SU-DHL-6 (cell line): ENCODE results near the gene DDX41.

Experiments
- H2AFZ ChIP-seq: fragments of 200-600 bp; sonication (generic); 2 replicates; pipeline ENCODE4 v1.6.1; 2014; ENCODE audit warnings: low read depth, mild to moderate bottlenecking, moderate library complexity, mixed read lengths, antibody characterized with exemption, low read length; ENCODE audit not compliant: severe bottlenecking
- H3F3A ChIP-seq: fragments of 200-600 bp; shearing (Covaris generic); 2 replicates; pipeline ENCODE4 v1.6.0; 2016; ENCODE audit warnings: antibody characterized with exemption, mild to moderate bottlenecking; ENCODE audit not compliant: insufficient read depth
- H3K27ac ChIP-seq: fragments of 200-600 bp; sonication (generic); 2 replicates; pipeline ENCODE4 v1.5.1; 2016; ENCODE audit warnings: low read depth, mild to moderate bottlenecking, low read length, moderate library complexity, mixed read lengths
- H3K27me3 ChIP-seq: fragments of 200-600 bp; sonication (generic), shearing (Covaris generic); 2 replicates; pipeline ENCODE4 v1.6.0; 2014; ENCODE audit warnings: mild to moderate bottlenecking, low read length
- H3K36me3 ChIP-seq: fragments of 200-600 bp; sonication (generic); 2 replicates; pipeline ENCODE4 v1.6.1; 2014; ENCODE audit warnings: mild to moderate bottlenecking, low read length, mixed read lengths
- H3K4me2 ChIP-seq: fragments of 300-600, 200-600 bp; shearing (Covaris generic), sonication (generic); 2 replicates; pipeline ENCODE4 v1.6.0; 2014; ENCODE audit warnings: low read length, low read depth, mild to moderate bottlenecking; ENCODE audit not compliant: poor library complexity, severe bottlenecking
- H3K4me3 ChIP-seq: fragments of 200-600 bp; sonication (generic); 2 replicates; pipeline ENCODE4 v1.5.1; 2014; ENCODE audit warnings: antibody characterized with exemption, low read length, mild to moderate bottlenecking, mixed read lengths; ENCODE audit not compliant: insufficient read depth, poor library complexity, severe bottlenecking
- H3K79me2 ChIP-seq: fragments of 200-600 bp; sonication (generic); 2 replicates; pipeline ENCODE4 v1.6.1; 2014; ENCODE audit warnings: mild to moderate bottlenecking, low read length, moderate library complexity; ENCODE audit not compliant: insufficient read depth
- H3K9ac ChIP-seq: fragments of 200-600 bp; sonication (generic); 2 replicates; pipeline ENCODE4 v1.7.0; 2014; ENCODE audit warnings: mild to moderate bottlenecking, low read length
- H3K9me2 ChIP-seq: fragments of 200-600 bp; sonication (generic); replicated peaks from 2 replicates; pipeline ENCODE4 v1.6.1; 2014; ENCODE audit warnings: low read length; ENCODE audit not compliant: insufficient read depth
- H3K9me3 ChIP-seq: fragments of 200-600 bp; sonication (generic); 2 replicates; pipeline ENCODE4 v1.6.1; 2014; ENCODE audit warnings: low read length, mixed read lengths; ENCODE audit not compliant: insufficient read depth
- H4K20me1 ChIP-seq: fragments of 200-600 bp; sonication (generic); 2 replicates; pipeline ENCODE4 v1.6.1; 2014; ENCODE audit warnings: low read depth, mild to moderate bottlenecking, antibody characterized with exemption, low read length, moderate library complexity, mixed read lengths
- EZH2phosphoT487 ChIP-seq: fragments of 200-600 bp; sonication (generic), shearing (Covaris generic); conservative IDR thresholded peaks from 2 replicates; pipeline ENCODE4 v1.6.1; 2018; ENCODE audit warnings: mild to moderate bottlenecking, antibody characterized with exemption, low read length, moderate library complexity, mixed read lengths
- TF ChIP-seq, protein P1 (sequence below): fragments of 200-600 bp; sonication (generic); IDR thresholded peaks from one replicate; pipeline ENCODE4 v1.5.1; 2017; ENCODE audit warnings: antibody characterized with exemption, mild to moderate bottlenecking, low read length, moderate library complexity; ENCODE audit not compliant: insufficient read depth, poor library complexity, severe bottlenecking

The DDX41 gene

DNA sequence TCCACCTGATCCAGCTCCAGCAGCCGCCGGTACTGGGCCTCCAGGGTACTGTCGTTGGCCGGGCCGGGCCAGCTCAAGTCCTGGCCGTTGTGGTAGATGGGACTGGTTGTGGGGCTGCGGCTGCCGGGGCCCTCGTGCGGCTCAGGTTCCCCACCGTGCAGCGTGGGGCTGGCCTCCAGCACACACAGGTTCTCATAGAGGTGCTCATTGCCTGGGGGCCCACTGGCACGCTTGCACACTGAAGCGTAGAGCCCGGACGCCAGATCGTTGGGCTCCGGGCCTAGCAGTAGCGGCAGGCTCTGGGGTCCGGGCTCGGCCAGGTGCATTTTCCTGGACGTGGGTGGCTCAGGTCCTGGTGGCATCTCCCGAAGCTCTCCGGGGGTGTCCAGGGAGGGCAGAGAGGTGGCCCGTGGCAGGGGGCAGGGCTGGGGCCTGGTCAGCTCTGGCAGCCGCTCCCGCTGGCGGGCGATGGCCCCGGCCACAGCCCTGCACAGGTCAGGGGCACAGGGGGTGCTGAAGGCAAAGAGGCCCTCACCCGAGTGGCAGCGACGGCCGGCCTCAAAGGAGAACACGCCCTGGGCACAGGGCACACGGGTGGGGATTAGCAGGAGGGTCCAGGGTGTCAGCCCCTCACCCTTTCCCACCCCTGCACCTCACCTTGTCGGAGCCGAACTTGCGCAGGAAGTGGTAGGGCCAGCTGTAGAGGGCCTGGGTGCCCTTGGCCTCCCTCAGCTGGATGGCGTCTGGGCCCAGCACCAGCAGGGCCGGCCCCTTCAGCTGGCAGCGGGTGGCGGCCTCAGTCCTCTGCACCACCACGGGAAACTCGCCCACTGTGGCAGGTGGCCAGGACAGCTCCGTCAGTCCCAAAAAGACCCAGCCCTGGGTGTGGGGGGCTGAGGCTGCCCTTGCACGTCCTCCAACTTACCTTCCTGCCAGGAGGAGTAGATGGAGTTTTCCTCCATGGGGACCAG lies 12.4 kb downstream of the DDX41 start:
- peaks cover 5% of the 10 kb centered on the region for H3K36me3 ChIP-seq
- H3K9me2 ChIP-seq: no peaks in the 10 kb centered on the region
- H3K27ac ChIP-seq: no peak overlapping the region; the same call in 1 of the 2 replicates
- H3K79me2 ChIP-seq: peaks cover 19% of the 10 kb centered on the region; the same call in 1 of the 2 replicates
- no peaks in the 10 kb centered on the region for H3K27me3 ChIP-seq
- no peak overlapping the region for H3K9ac ChIP-seq
- TF ChIP-seq, protein P1, sequence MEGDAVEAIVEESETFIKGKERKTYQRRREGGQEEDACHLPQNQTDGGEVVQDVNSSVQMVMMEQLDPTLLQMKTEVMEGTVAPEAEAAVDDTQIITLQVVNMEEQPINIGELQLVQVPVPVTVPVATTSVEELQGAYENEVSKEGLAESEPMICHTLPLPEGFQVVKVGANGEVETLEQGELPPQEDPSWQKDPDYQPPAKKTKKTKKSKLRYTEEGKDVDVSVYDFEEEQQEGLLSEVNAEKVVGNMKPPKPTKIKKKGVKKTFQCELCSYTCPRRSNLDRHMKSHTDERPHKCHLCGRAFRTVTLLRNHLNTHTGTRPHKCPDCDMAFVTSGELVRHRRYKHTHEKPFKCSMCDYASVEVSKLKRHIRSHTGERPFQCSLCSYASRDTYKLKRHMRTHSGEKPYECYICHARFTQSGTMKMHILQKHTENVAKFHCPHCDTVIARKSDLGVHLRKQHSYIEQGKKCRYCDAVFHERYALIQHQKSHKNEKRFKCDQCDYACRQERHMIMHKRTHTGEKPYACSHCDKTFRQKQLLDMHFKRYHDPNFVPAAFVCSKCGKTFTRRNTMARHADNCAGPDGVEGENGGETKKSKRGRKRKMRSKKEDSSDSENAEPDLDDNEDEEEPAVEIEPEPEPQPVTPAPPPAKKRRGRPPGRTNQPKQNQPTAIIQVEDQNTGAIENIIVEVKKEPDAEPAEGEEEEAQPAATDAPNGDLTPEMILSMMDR: no peak
- TF ChIP-seq EZH2phosphoT487: no peak
- no peak overlapping the region for H2AFZ ChIP-seq
- H3K4me2 ChIP-seq: no peak overlapping the region
- H4K20me1 ChIP-seq: no peaks in the 10 kb centered on the region
- no peaks in the 10 kb centered on the region for H3K9me3 ChIP-seq
- H3F3A ChIP-seq: peaks cover 30% of the 10 kb centered on the region
- no peak overlapping the region for H3K4me3 ChIP-seq

DNA sequence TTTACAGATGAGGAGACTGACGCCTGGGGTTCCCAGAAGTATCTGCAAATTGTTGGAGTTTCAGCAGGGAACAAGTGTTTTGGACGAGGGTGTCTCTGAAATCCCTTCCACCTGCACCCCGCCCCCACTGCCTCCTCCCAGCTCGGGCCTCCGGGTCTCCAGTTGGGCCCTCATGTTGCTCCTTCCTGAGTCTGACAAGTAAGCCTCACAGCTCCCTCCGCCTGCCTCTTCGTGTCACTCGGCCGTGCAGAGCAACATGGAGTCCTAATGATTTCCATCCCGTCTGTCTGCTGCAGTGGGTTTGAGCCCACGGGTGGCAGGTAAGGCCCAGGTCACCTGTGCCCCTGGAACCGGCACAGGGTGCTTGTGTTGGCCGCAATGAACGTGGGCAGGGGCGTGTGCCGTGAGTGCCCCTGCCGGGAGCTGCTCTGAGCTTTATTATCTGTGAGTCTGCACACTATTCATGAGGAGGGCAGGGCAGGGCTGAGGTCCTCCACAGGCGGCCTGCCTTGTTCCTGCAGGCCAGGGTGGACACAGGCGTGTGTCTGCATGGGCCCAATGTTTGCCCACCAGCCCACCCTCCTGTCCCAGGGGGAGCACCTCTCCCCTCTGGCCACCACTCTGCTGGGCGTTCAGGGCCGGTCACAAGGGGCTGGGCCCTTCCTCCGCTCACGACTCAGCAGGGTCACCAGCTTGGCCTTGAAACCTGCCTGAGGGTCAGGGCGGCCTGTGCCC lies 13.2 kb downstream of the DDX41 start:
- no peaks in the 10 kb centered on the region for H3K9me2 ChIP-seq
- no peak overlapping the region for H3K27ac ChIP-seq
- no peak overlapping the region for H3K9ac ChIP-seq
- H3K4me3 ChIP-seq: no peak overlapping the region
- no peaks in the 10 kb centered on the region for H3K27me3 ChIP-seq
- peaks cover 25% of the 10 kb centered on the region for H3F3A ChIP-seq
- no peaks in the 10 kb centered on the region for H4K20me1 ChIP-seq
- peaks cover 5% of the 10 kb centered on the region for H3K36me3 ChIP-seq
- no peak overlapping the region for H2AFZ ChIP-seq
- H3K9me3 ChIP-seq: no peaks in the 10 kb centered on the region
- TF ChIP-seq, protein P1: no peak
- no peak for TF ChIP-seq EZH2phosphoT487
- no peak overlapping the region for H3K4me2 ChIP-seq
- peaks cover 13% of the 10 kb centered on the region; the same call in 1 of the 2 replicates for H3K79me2 ChIP-seq

DNA sequence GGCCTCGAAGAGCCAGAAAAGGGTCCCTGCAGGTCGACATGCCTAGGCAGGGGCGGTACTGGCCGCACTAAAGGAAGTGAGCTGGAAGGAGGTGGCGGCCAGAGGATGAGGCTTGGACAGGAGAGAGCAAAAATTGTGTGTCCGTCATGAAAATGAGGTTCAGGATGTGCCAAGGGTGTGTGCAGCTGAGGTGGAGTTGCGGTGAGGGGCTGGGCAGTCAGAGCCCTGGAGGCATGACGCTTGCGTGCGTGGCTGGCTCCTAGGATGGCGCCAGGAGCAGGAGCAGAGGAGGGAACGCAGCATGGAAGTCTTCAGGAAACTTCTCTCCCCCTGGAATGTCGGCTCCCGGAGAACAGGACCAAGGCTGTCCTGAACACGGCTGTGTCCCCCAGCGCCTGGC lies 13.9 kb downstream of the DDX41 start:
- peaks cover 6% of the 10 kb centered on the region; the same call in 1 of the 2 replicates for H3K79me2 ChIP-seq
- H4K20me1 ChIP-seq: no peaks in the 10 kb centered on the region
- no peaks in the 10 kb centered on the region for H3K9me2 ChIP-seq
- peaks cover 5% of the 10 kb centered on the region for H3K36me3 ChIP-seq
- peak overlapping the region; percentile 81 for H3K27ac ChIP-seq
- no peak overlapping the region for H3K4me2 ChIP-seq
- no peaks in the 10 kb centered on the region for H3K27me3 ChIP-seq
- H3K4me3 ChIP-seq: no peak overlapping the region
- H3K9ac ChIP-seq: peak overlapping the region; percentile 29; the same call in 1 of the 2 replicates
- no peak for TF ChIP-seq EZH2phosphoT487
- TF ChIP-seq, protein P1: no peak
- H3F3A ChIP-seq: peaks cover 25% of the 10 kb centered on the region
- no peaks in the 10 kb centered on the region for H3K9me3 ChIP-seq
- no peak overlapping the region for H2AFZ ChIP-seq
